Common myeloid progenitor, CD34-positive (primary cell): ENCODE results near the gene PHACTR3.

Experiments used
- CTCF ChIA-PET: fragments of 350-600 bp; sonication (Branson Sonifier 250); formaldehyde crosslinking; loops from one replicate; lab custom pipeline; 2021; ENCODE audit warnings: antibody characterized with exemption; lab: Charles Lee
- POLR2A ChIA-PET: fragments of 350-600 bp; sonication (Branson Sonifier 250); formaldehyde crosslinking; loops from one replicate; lab custom pipeline; 2021; ENCODE audit warnings: antibody characterized with exemption; lab: Charles Lee
- DNase-seq, 3 donors: peaks; one replicate each; pipeline versions ENCODE4 v3.0.0 to v3.0.0-alpha.2; 2013
- H3K27ac ChIP-seq, 2 experiments: 1 replicate in 1 of 2; 2 replicates in 1 of 2; pipeline ENCODE4 v1.7.0; 2013; ENCODE audit warnings: inconsistent platforms in 2 of 2, low read length in 2 of 2, mild to moderate bottlenecking in 2 of 2, low read depth in 1 of 2, moderate library complexity in 1 of 2; ENCODE audit not compliant: severe bottlenecking in 2 of 2, insufficient read depth in 1 of 2, poor library complexity in 1 of 2
- H3K27me3 ChIP-seq, 5 experiments: replicated peaks in 2 of 5; 1 replicate in 3 of 5; 2 replicates in 2 of 5; pipeline versions ENCODE4 v1.6.1 to v1.7.0; 2013; ENCODE audit warnings: low read length in 4 of 5, mild to moderate bottlenecking in 2 of 5, moderate library complexity in 2 of 5, inconsistent platforms in 1 of 5; ENCODE audit not compliant: insufficient read depth in 5 of 5, control insufficient read depth in 4 of 5
- H3K36me3 ChIP-seq, 4 experiments: 1 replicate in 2 of 4; 2 replicates in 2 of 4; pipeline versions ENCODE4 v1.6.1 to v1.7.0; 2013; ENCODE audit warnings: low read length in 3 of 4, control low read depth in 1 of 4, mild to moderate bottlenecking in 1 of 4; ENCODE audit not compliant: control insufficient read depth in 4 of 4, insufficient read depth in 4 of 4
- H3K4me1 ChIP-seq, 4 experiments: 1 replicate in 3 of 4; 2 replicates in 1 of 4; pipeline versions ENCODE4 v1.6.1 to v1.7.1; 2013; ENCODE audit warnings: low read length in 3 of 4, mild to moderate bottlenecking in 3 of 4, control low read depth in 1 of 4, inconsistent platforms in 1 of 4, moderate library complexity in 1 of 4; ENCODE audit not compliant: control insufficient read depth in 4 of 4, insufficient read depth in 4 of 4; ENCODE audit errors: control extremely low read depth in 1 of 4
- H3K4me3 ChIP-seq, 7 experiments: 1 replicate in 4 of 7; 2 replicates in 3 of 7; pipeline versions ENCODE4 v1.5.1 to v1.7.0; 2013; ENCODE audit warnings: mild to moderate bottlenecking in 7 of 7, low read length in 6 of 7, moderate library complexity in 6 of 7, inconsistent platforms in 2 of 7, low read depth in 2 of 7, control low read depth in 1 of 7; ENCODE audit not compliant: insufficient read depth in 4 of 7, control insufficient read depth in 1 of 7; ENCODE audit errors: extremely low read depth in 1 of 7
- H3K9me3 ChIP-seq, 5 experiments: 1 replicate in 4 of 5; 2 replicates in 1 of 5; pipeline versions ENCODE4 v1.6.1 to v1.7.1; 2013; ENCODE audit warnings: low read length in 4 of 5, mild to moderate bottlenecking in 2 of 5, inconsistent platforms in 1 of 5, low read depth in 1 of 5, moderate library complexity in 1 of 5; ENCODE audit not compliant: control insufficient read depth in 4 of 5, insufficient read depth in 2 of 5; ENCODE audit errors: control extremely low read depth in 1 of 5
- WGBS: methylation state at CpG from one replicate; pipeline ENCODE4 v1.1.5; 2013; ENCODE audit not compliant: insufficient coverage; 5-methylcytosine and 5-hydroxymethylcytosine counted together

The PHACTR3 gene

DNA sequence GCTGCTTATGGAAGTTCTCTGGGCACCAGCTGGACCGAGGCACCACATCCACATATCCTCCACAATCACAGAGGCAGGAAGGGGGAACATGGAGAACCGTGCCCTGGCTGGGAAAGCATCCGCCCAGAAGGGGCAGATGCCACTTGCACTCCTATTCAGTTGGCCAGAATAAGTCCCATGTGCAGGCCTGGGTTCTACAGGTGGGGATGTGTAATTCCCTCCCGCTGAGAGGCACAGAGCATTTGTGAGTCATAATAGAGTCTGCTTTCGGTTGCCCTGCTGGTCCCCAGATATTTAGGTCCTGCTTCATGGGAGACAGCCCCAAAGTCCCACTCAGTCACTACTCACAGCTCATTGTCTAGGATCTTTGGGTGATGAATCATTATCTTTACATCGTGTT, 104.0 kb downstream of the PHACTR3 start:
- ChIA-PET POLR2A (no interaction called here), CTCF (no interaction called here)
- Histone ChIP-seq H3K27me3 (peaks cover 0 to 26% (median 5%) of the 10 kb centered on the region in 5 experiments), H3K4me1 (no peaks in the 10 kb centered on the region), H3K27ac (no peak overlapping the region), H3K36me3 (no peaks in the 10 kb centered on the region), H3K9me3 (peaks cover 0 to 3% (median 0%) of the 10 kb centered on the region in 5 experiments), H3K4me3 (no peak overlapping the region)
- DNase-seq = no peak
- WGBS = 70% methylated on average over 4 of the region's 6 CpGs

DNA sequence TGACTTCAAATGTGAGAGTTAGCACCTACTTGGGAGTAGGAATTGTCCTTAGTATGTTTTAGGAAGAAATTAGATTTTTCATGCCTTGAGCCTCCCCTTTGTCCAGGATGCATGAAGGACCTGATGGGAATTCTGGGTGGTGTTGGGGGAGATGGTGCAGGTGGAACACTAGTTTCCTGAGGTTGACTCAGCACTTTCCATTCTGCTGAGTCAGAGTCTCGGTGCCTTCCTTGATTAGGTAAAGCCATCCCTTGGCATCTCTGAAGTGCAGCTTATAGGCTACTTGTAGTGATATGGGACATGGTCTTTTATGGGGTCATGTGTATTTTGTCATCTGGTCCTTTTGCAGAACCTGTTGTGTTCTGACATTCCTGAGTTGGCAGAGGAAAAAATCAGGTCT, 105.3 kb downstream of the PHACTR3 start:
- no peaks in the 10 kb centered on the region for H3K36me3 ChIP-seq
- DNase-seq = no peak
- ChIA-PET CTCF (no interaction called here), POLR2A (no interaction called here)
- H3K9me3 ChIP-seq = peaks cover 0 to 3% (median 0%) of the 10 kb centered on the region in 5 experiments
- no peak overlapping the region for H3K27ac ChIP-seq
- WGBS = 33% methylated on average over 1 of the region's 1 CpG
- H3K4me1 ChIP-seq = no peaks in the 10 kb centered on the region
- H3K27me3 ChIP-seq = peaks cover 0 to 26% (median 2%) of the 10 kb centered on the region in 5 experiments
- H3K4me3 ChIP-seq = no peak overlapping the region

DNA sequence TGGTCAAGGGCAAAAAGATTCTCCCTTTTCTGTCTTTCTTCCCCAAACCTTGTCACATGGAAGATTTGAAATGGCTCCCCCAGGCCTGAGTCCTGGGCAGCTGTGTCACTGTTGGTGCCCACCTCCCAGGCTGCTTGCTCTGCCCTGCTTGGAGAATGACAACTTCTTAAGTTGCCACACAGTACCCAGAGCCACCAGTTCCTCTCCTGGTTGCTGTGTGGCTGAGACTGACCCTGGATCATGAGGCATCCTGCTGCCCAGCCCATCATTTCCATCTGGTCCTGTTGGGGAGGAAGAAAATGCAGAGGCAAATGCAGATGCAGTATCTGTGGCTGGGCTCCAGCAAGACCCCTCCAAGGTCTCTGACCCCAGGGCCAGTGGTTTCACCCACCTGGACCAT, 113.7 kb downstream of the PHACTR3 start:
- POLR2A ChIA-PET = no interaction called here
- Histone ChIP-seq H3K4me1 (peaks cover 0 to 11% (median 9%) of the 10 kb centered on the region in 4 experiments), H3K9me3 (peaks cover 0 to 3% (median 0%) of the 10 kb centered on the region in 5 experiments), H3K27ac (no peak overlapping the region), H3K4me3 (no peak overlapping the region), H3K36me3 (no peaks in the 10 kb centered on the region), H3K27me3 (peaks cover 0 to 40% (median 6%) of the 10 kb centered on the region in 5 experiments)
- DNase-seq = no peak
- CTCF ChIA-PET = no interaction called here

DNA sequence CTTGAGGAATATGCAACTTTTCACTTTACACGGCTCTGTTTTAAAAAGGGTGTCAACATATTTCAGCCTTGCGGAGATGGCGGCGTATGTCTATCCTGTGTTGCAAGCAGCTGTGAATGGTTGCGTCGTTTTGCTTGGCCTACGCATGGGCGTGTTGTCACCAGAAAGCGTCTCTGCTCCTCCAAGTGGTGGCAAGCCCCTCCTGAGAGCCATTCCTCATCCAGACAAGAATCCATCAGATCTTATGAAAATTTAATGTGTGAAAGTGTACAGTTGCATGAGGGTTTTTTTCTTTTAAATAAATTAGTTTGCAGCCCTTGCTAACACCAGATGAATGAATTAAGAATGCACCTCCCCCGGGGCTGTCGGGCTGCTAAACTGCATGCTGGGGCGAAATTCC, 114.4 kb downstream of the PHACTR3 start:
- CTCF ChIA-PET = no interaction called here
- peaks cover 0 to 47% (median 6%) of the 10 kb centered on the region in 5 experiments for H3K27me3 ChIP-seq
- POLR2A ChIA-PET = no interaction called here

DNA sequence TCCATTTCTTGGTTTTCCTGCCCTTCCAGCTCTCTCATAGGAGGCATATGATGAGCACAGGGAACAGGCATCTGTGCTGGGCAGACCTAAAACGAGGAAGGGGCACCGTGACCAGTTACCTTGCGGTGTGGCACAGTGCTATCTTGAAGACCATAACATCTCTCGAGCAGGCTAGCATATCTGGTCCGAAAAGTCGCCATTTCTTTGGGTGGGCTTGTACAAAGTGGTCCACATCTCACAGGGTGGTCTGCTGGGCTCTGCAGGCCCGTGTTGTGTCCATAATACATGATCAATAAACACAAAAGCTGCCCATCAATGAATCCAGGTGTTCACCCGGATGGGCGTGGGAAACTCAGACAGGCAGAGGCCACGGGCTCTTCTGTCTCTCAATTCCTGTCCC, 115.7 kb downstream of the PHACTR3 start:
- CTCF ChIA-PET = no interaction called here
- no peak for DNase-seq
- WGBS = 92% methylated on average over 9 of the region's 10 CpGs
- Histone ChIP-seq H3K27ac (no peak overlapping the region), H3K9me3 (no peaks in the 10 kb centered on the region), H3K4me3 (no peak overlapping the region), H3K36me3 (no peaks in the 10 kb centered on the region), H3K27me3 (peaks cover 0 to 59% (median 15%) of the 10 kb centered on the region in 5 experiments), H3K4me1 (peaks cover 0 to 18% (median 13%) of the 10 kb centered on the region in 4 experiments)
- POLR2A ChIA-PET = no interaction called here

More for the DNA sequence above, 114.4 kb downstream of the PHACTR3 start:
- Histone ChIP-seq H3K36me3 (no peaks in the 10 kb centered on the region), H3K4me1 (peaks cover 0 to 18% (median 13%) of the 10 kb centered on the region in 4 experiments), H3K27ac (no peak overlapping the region), H3K4me3 (no peak overlapping the region), H3K9me3 (peaks cover 0 to under 1% (median 0%) of the 10 kb centered on the region in 5 experiments)
- DNase-seq = no peak
- WGBS = 95% methylated on average over 8 of the region's 12 CpGs

DNA sequence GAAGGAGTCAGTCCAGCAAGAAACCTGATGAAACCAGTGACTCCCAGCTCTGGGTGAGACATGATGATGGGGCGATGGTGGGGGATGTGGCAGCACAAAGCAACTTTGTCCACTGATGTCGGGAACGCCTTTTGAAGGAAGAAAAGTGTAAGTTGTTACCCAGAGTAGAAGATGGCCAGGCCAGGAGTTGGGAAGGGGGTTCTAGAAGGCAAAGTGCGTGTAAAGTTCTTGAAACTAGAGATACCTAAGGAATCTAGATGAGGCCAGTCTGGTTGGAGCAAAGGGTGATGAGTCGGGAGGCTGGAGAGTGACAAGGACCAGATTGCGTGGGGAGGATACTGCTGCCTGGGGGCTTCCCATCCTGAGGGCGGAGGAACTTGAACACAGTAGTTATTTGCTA, 117.0 kb downstream of the PHACTR3 start:
- POLR2A ChIA-PET = no interaction called here
- CTCF ChIA-PET = no interaction called here
- Histone ChIP-seq H3K4me1 (peaks cover 0 to 18% (median 13%) of the 10 kb centered on the region in 4 experiments), H3K27me3 (peaks cover 0 to 63% (median 16%) of the 10 kb centered on the region in 5 experiments), H3K27ac (no peak overlapping the region), H3K4me3 (no peak overlapping the region), H3K9me3 (no peaks in the 10 kb centered on the region), H3K36me3 (no peaks in the 10 kb centered on the region)
- DNase-seq = no peak
- 96% methylated on average over 6 of the region's 7 CpGs for whole genome bisulfite sequencing

DNA sequence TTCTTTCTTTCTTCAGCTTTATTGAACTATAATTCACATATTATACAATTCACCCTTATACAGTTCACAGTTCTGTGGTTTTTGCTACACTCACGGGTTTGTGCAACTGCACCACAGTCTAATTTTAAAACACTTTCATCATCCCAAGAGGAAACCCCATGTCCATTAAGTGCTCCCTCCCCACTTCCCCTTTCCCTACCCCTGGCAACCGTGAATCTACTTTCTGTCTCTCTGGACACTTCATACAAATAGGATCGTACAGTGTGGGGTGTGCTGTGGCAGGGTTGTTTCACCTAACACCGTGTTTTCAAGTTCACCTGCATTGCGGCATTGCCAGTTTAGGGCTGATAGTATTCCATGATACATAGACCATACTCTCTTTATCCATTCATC, 118.8 kb downstream of the PHACTR3 start:
- CTCF ChIA-PET = no interaction called here
- Histone ChIP-seq H3K4me3 (peak overlapping the region in 2 of 7 experiments; percentile 16 to 45), H3K27ac (no peak overlapping the region), H3K9me3 (no peaks in the 10 kb centered on the region), H3K4me1 (peaks cover 0 to 18% (median 13%) of the 10 kb centered on the region in 4 experiments), H3K36me3 (no peaks in the 10 kb centered on the region), H3K27me3 (peaks cover 0 to 56% (median 20%) of the 10 kb centered on the region in 5 experiments)
- POLR2A ChIA-PET = no interaction called here
- peak; percentile 16 to 75 (median 66) for DNase-seq
- WGBS = 0% methylated on average over 1 of the region's 5 CpGs
